ENCODE results near the gene KLC1. TPM values are rescaled to one million over a fixed set of nuclear protein-coding genes. Genes with fewer than 3 reads are reported as not detected.

The KLC1 gene
- total RNA-seq, result 100 to 1,000 TPM; 216 to 399 (median 277) TPM
- 10 to 100 TPM; 25.0 to 81.2 (median 37.8) TPM for polyA plus RNA-seq

DNA sequence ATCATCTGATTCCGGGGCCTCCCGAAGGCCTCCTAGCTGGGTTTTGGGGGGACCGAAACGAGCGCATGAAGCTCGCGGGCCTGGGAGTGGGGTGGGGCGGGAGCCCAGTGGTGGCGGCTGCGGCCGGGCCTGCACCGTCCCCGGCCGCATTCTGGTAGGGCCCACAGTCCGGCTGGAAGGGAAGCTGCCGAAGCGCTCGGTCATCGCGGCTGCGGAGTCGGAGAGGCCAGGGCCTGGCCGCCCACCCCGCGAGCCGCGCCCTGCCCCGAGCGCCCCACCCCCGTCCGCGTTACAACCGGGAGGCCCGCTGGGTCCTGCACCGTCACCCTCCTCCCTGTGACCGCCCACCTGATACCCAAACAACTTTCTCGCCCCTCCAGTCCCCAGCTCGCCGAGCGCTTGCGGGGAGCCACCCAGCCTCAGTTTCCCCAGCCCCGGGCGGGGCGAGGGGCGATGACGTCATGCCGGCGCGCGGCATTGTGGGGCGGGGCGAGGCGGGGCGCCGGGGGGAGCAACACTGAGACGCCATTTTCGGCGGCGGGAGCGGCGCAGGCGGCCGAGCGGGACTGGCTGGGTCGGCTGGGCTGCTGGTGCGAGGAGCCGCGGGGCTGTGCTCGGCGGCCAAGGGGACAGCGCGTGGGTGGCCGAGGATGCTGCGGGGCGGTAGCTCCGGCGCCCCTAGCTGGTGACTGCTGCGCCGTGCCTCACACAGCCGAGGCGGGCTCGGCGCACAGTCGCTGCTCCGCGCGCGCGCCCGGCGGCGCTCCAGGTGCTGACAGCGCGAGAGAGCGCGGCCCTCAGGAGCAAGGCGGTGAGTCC is at the start of gene KLC1:
Gene KLC1 (plus strand): TSS at position 528 of the 819 bp plus-strand sequence. CDS start 25,354 bp downstream, outside the sequence.
- TF ChIP-seq EP300 (IDR thresholded peaks at IDR 0.05) (peak in 1 of 4 donors; percentile 17), POLR2AphosphoS5 (IDR thresholded peaks at IDR 0.05) (peak; percentile 89 to 97 (median 94)), POLR2A (IDR thresholded peaks at IDR 0.05) (peak; percentile 70 to 74)
- TF ChIP-seq, protein P1, sequence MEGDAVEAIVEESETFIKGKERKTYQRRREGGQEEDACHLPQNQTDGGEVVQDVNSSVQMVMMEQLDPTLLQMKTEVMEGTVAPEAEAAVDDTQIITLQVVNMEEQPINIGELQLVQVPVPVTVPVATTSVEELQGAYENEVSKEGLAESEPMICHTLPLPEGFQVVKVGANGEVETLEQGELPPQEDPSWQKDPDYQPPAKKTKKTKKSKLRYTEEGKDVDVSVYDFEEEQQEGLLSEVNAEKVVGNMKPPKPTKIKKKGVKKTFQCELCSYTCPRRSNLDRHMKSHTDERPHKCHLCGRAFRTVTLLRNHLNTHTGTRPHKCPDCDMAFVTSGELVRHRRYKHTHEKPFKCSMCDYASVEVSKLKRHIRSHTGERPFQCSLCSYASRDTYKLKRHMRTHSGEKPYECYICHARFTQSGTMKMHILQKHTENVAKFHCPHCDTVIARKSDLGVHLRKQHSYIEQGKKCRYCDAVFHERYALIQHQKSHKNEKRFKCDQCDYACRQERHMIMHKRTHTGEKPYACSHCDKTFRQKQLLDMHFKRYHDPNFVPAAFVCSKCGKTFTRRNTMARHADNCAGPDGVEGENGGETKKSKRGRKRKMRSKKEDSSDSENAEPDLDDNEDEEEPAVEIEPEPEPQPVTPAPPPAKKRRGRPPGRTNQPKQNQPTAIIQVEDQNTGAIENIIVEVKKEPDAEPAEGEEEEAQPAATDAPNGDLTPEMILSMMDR (IDR thresholded peaks at IDR 0.05), result no peak
- H3K36me3 ChIP-seq, result peaks cover 0 to 3% (median 0%) of the 10 kb centered on the region in 4 donors
- intact Hi-C loops (cut with DNase I), result loop anchor here (2.0 kb wide), 1 partner anchor 52 kb away; no protein-coding TSS in a partner anchor
- DNase-seq, result peak; percentile 93
- no peaks in the 10 kb centered on the region for H3K27me3 ChIP-seq
- H3K4me3 ChIP-seq, result peak within 1 kb of the TSS; percentile 78 to 96 (median 86)
- H3K27ac ChIP-seq, result peak within 1 kb of the TSS; percentile 97 to 100 (median 100)
- no peaks in the 10 kb centered on the region for H3K9me3 ChIP-seq
- H3K4me1 ChIP-seq, result peaks cover 0 to 70% (median 60%) of the 10 kb centered on the region in 4 donors
- 0 to 1% methylated on average over 97 of the region's 97 CpGs for WGBS, 2 donors

- intact Hi-C loops (cut with DNase I), result no loop called here
- DNase-seq, result no peak
- no peak overlapping the region for H3K27ac ChIP-seq
- no peaks in the 10 kb centered on the region for H3K27me3 ChIP-seq
- TF ChIP-seq, protein P1 (IDR thresholded peaks at IDR 0.05), result no peak
- peaks cover 0 to 15% (median 13%) of the 10 kb centered on the region in 4 donors for H3K4me1 ChIP-seq
- H3K9me3 ChIP-seq, result no peaks in the 10 kb centered on the region
- peaks cover 0 to 38% (median 11%) of the 10 kb centered on the region in 4 donors for H3K36me3 ChIP-seq
- H3K4me3 ChIP-seq, result no peak overlapping the region
- WGBS, 2 donors, result 95 to 96% methylated on average over 11 of the region's 11 CpGs
These were observed 47.8 kb upstream of the KLC1 start for GRCh38 chr14:103581206-103581605.

DNA sequence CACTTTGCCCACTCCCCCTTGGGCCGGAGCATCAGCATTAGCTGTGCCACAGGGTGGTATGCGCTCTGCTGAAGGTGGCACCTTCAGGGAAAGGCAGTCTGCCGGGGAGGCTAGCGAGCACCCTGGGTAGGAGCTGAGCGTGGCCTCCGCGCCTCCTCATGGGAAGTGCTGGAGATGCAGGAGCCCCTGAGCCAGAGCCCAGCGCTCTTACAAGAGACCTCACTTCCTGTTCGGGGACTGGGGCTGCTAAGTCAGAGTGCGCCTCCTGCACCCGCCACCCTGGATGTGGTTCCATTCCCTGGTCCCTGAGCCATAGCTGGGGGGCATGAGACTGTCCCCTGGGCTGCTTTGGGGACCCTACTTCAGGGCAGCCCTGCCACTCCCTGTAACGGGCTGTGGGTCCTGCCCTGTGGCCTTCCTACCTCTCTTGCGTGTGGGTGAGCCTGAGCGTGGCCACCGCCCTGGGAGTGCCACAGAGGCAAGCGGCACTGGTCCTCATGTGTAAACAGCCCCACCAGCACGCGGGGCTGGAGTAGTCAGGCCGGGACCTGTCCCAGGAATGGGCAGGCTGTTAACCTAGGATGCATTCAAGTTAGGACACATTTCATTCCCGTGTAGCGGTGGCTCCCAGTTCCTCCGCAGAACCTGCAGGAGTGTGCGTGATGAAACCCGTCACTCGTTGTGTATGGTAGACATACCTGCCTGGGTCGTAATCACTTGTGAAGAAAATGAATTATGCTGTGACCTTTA is 46.9 kb upstream of the KLC1 start:
- no peak for DNase-seq
- intact Hi-C loops (cut with DNase I), result no loop called here
- H3K27me3 ChIP-seq, result no peaks in the 10 kb centered on the region
- H3K27ac ChIP-seq, result no peak overlapping the region
- no peak for TF ChIP-seq POLR2A (IDR thresholded peaks at IDR 0.05)
- TF ChIP-seq, protein P1 (IDR thresholded peaks at IDR 0.05), result no peak
- no peak for TF ChIP-seq EP300 (IDR thresholded peaks at IDR 0.05)
- no peak for TF ChIP-seq POLR2AphosphoS5 (IDR thresholded peaks at IDR 0.05)
- peaks cover 0 to 5% (median 4%) of the 10 kb centered on the region in 4 donors for H3K4me1 ChIP-seq
- WGBS, 2 donors, result 57 to 88% methylated on average over 26 of the region's 26 CpGs
- no peak overlapping the region for H3K4me3 ChIP-seq
- peaks cover 0 to 38% (median 11%) of the 10 kb centered on the region in 4 donors for H3K36me3 ChIP-seq
- no peaks in the 10 kb centered on the region for H3K9me3 ChIP-seq

GRCh38 chr14:103584326-103584915 is 44.6 kb upstream of the KLC1 start:
- peaks cover 0 to 47% (median 11%) of the 10 kb centered on the region in 4 donors for H3K36me3 ChIP-seq
- no peaks in the 10 kb centered on the region for H3K27me3 ChIP-seq
- TF ChIP-seq POLR2AphosphoS5 (IDR thresholded peaks at IDR 0.05), result no peak
- TF ChIP-seq EP300 (IDR thresholded peaks at IDR 0.05), result no peak
- TF ChIP-seq POLR2A (IDR thresholded peaks at IDR 0.05), result no peak
- TF ChIP-seq, protein P1 (IDR thresholded peaks at IDR 0.05), result no peak
- H3K4me1 ChIP-seq, result no peaks in the 10 kb centered on the region
- no peaks in the 10 kb centered on the region for H3K9me3 ChIP-seq
- 87 to 91% methylated on average over 11 of the region's 11 CpGs for whole genome bisulfite sequencing, 2 donors
- no peak overlapping the region for H3K4me3 ChIP-seq
- DNase-seq, result no peak
- H3K27ac ChIP-seq, result no peak overlapping the region
- intact Hi-C loops (cut with DNase I), result no loop called here

Data from sigmoid colon (tissue), 7 donors.